ENCODE results near the gene CYTL1. TPM values are rescaled to one million over a fixed set of nuclear protein-coding genes. Genes with fewer than 3 reads are reported as not detected.
"Not testable (repeated sequence)": the region's sequence is repeated elsewhere in the genome, so short reads cannot be mapped to it uniquely, and the experiment has no call there.

Gene CYTL1
- not detected for total RNA-seq

GRCh38 chr4:5019274-5019673 is at the start of gene CYTL1:
Gene CYTL1 (minus strand): TSS chr4:5019458. CDS start chr4:5019445, 13 bp downstream.
- CTCF ChIA-PET = no interaction called here
- H3K4me3 Mint-ChIP-seq = no peak within 1 kb of the TSS
- H3K27me3 Mint-ChIP-seq (ENCODE audit: low read depth) = peaks cover 16% of the 10 kb centered on the region
- no peaks in the 10 kb centered on the region for H3K36me3 Mint-ChIP-seq (ENCODE audit: low read depth)
- no peak within 1 kb of the TSS for H3K27ac Mint-ChIP-seq
- DNase-seq = no peak
- H3K9me3 Mint-ChIP-seq = no peaks in the 10 kb centered on the region
- H3K4me1 Mint-ChIP-seq (ENCODE audit: low read depth) = no peaks in the 10 kb centered on the region
- intact Hi-C loops (cut with micrococcal nuclease) = no loop called here

GRCh38 chr4:5067908-5068307 is 48.6 kb upstream of the CYTL1 start:
- no peak for DNase-seq
- CTCF ChIA-PET = no interaction called here
- H3K4me3 Mint-ChIP-seq = no peak overlapping the region
- H3K36me3 Mint-ChIP-seq (ENCODE audit: low read depth) = no peaks in the 10 kb centered on the region
- H3K4me1 Mint-ChIP-seq (ENCODE audit: low read depth) = no peaks in the 10 kb centered on the region
- intact Hi-C loops (cut with micrococcal nuclease) = no loop called here
- H3K9me3 Mint-ChIP-seq = peaks cover 4% of the 10 kb centered on the region
- no peak overlapping the region for H3K27ac Mint-ChIP-seq
- H3K27me3 Mint-ChIP-seq (ENCODE audit: low read depth) = peaks cover 4% of the 10 kb centered on the region

DNA sequence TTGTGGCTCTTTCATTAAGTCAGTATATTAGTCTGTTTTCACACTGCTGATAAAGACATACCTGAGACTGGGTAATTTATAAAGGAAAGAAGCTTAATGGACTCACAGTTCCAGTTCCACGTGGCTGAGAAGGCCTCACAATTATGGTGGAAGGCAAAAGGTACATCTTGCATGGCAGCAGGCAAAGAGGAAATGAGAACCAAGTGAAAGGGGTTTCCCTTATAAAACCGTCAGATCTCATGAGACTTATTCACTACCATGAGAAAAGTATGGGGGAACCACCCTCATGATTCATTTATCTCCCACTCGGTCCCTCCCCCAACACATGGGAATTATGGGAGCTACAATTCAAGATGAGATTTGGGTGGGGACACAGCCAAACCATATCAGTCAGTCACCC is 47.7 kb upstream of the CYTL1 start:
- H3K27ac Mint-ChIP-seq; H3K9me3 Mint-ChIP-seq; H3K36me3 Mint-ChIP-seq (ENCODE audit: low read depth); H3K4me1 Mint-ChIP-seq (ENCODE audit: low read depth); H3K27me3 Mint-ChIP-seq (ENCODE audit: low read depth); H3K4me3 Mint-ChIP-seq; CTCF ChIA-PET; intact Hi-C loops (cut with micrococcal nuclease); DNase-seq: not testable (repeated sequence)

GRCh38 chr4:5066101-5066500 is 46.8 kb upstream of the CYTL1 start:
- no peak overlapping the region for H3K4me3 Mint-ChIP-seq
- no peak overlapping the region for H3K27ac Mint-ChIP-seq
- no peaks in the 10 kb centered on the region for H3K4me1 Mint-ChIP-seq (ENCODE audit: low read depth)
- CTCF ChIA-PET = no interaction called here
- H3K9me3 Mint-ChIP-seq = peaks cover 4% of the 10 kb centered on the region
- no peak for DNase-seq
- intact Hi-C loops (cut with micrococcal nuclease) = no loop called here
- H3K27me3 Mint-ChIP-seq (ENCODE audit: low read depth) = peaks cover 4% of the 10 kb centered on the region
- H3K36me3 Mint-ChIP-seq (ENCODE audit: low read depth) = no peaks in the 10 kb centered on the region

DNA sequence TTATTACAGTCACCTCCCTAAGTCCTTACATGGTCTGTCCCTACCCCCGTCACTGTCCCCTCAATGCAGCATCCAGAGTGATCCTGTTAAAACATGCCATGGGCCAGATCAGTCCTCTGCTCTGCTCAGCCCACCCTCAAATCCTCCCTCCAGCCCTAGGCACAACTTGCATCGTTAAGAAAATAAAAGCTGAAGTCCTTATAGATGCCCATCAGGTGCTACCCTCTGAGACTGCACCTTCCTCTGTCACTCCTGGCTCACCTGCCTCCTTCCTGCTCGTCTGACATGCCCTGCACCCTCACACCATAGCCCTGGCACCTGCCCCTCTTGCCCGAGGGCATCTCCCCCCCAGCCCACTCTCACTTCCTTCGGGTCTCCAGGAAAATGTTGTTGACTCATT is 36.2 kb upstream of the CYTL1 start:
- peaks cover 1% of the 10 kb centered on the region for H3K9me3 Mint-ChIP-seq
- H3K27me3 Mint-ChIP-seq (ENCODE audit: low read depth) = peaks cover 32% of the 10 kb centered on the region
- no peak for DNase-seq
- no peak overlapping the region for H3K27ac Mint-ChIP-seq
- H3K36me3 Mint-ChIP-seq (ENCODE audit: low read depth) = no peaks in the 10 kb centered on the region
- no peak overlapping the region for H3K4me3 Mint-ChIP-seq
- intact Hi-C loops (cut with micrococcal nuclease) = no loop called here
- CTCF ChIA-PET = no interaction called here
- H3K4me1 Mint-ChIP-seq (ENCODE audit: low read depth) = peaks cover 7% of the 10 kb centered on the region

DNA sequence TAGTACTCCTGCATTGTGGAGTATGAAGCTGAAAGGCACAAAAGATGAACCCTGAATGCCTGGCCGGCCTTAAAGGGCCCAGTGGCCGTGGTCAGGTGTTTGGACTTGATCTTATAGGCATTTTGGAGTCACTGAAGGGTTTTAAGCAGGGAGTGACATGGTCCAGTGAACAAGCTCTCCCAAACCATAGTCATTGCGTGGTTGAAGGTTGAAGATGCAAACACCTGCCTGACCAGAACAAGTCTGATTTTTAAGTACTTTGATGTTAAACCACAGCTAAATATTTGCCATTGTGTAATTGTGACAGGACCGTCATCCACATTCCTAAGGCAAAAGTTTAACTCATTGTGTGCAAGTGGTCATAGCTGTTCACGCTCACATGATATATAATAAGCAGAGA is 35.3 kb upstream of the CYTL1 start:
- CTCF ChIA-PET = interaction anchor here (0.6 kb wide), 1 partner anchor 94 kb away, joined by 4 read pairs; no protein-coding TSS in a partner anchor
- H3K4me3 Mint-ChIP-seq = no peak overlapping the region
- intact Hi-C loops (cut with micrococcal nuclease) = no loop called here
- H3K9me3 Mint-ChIP-seq = no peaks in the 10 kb centered on the region
- DNase-seq = no peak
- peaks cover 37% of the 10 kb centered on the region for H3K27me3 Mint-ChIP-seq (ENCODE audit: low read depth)
- peaks cover 8% of the 10 kb centered on the region for H3K4me1 Mint-ChIP-seq (ENCODE audit: low read depth)
- H3K27ac Mint-ChIP-seq = no peak overlapping the region
- no peaks in the 10 kb centered on the region for H3K36me3 Mint-ChIP-seq (ENCODE audit: low read depth)

- no peak overlapping the region for H3K27ac Mint-ChIP-seq
- H3K4me1 Mint-ChIP-seq (ENCODE audit: low read depth) = peaks cover 8% of the 10 kb centered on the region
- intact Hi-C loops (cut with micrococcal nuclease) = no loop called here
- H3K9me3 Mint-ChIP-seq = no peaks in the 10 kb centered on the region
- no peak overlapping the region for H3K4me3 Mint-ChIP-seq
- DNase-seq = no peak
- peaks cover 40% of the 10 kb centered on the region for H3K27me3 Mint-ChIP-seq (ENCODE audit: low read depth)
- no peaks in the 10 kb centered on the region for H3K36me3 Mint-ChIP-seq (ENCODE audit: low read depth)
- CTCF ChIA-PET = interaction anchor here (0.6 to 0.7 kb wide), 2 partner anchors 396 to 521 kb away, joined by 3 to 6 read pairs; no protein-coding TSS in a partner anchor
Observed at GRCh38 chr4:5052726-5053425, 33.6 kb upstream of the CYTL1 start.

DNA sequence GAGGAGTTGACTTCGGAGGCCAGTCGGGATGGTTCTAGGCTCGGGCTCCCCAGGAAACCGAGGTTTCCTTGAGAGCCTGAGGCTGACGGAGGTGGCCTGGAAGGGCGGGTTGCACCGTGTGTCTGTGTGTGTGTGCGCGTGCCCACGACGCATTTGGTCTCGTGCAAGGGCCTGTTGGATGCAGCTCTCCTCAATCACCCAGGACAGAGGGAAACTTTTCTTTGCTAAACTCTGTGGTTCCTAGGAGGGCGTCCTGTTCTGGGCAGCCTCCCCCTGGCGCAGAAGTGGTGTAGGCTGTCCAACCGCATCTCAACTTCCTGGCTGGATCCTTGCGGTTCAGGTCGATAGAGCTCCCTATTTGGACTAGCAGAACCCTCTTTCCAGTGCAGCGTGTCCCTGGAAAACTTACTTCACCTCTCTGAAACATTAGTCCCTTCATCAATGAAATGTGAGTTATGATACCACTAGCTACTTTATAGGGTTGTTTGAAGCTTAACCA is 33.0 kb upstream of the CYTL1 start:
- Mint-ChIP-seq H3K27ac (no peak overlapping the region), H3K4me3 (no peak overlapping the region), H3K27me3 (ENCODE audit: low read depth) (peaks cover 43% of the 10 kb centered on the region), H3K9me3 (no peaks in the 10 kb centered on the region), H3K4me1 (ENCODE audit: low read depth) (peaks cover 8% of the 10 kb centered on the region), H3K36me3 (ENCODE audit: low read depth) (no peaks in the 10 kb centered on the region)
- no peak for DNase-seq
- intact Hi-C loops (cut with micrococcal nuclease) = no loop called here
- CTCF ChIA-PET = interaction anchor here (0.6 kb wide), 1 partner anchor 522 kb away, joined by 3 read pairs; no protein-coding TSS in a partner anchor

- no peaks in the 10 kb centered on the region for H3K36me3 Mint-ChIP-seq (ENCODE audit: low read depth)
- peaks cover 46% of the 10 kb centered on the region for H3K27me3 Mint-ChIP-seq (ENCODE audit: low read depth)
- H3K4me3 Mint-ChIP-seq = peak within 1 kb of the TSS; percentile 55
- intact Hi-C loops (cut with micrococcal nuclease) = no loop called here
- DNase-seq = peak; percentile 36
- CTCF ChIA-PET = interaction anchor here (1.4 kb wide), 1 partner anchor 16 kb away, joined by 6 read pairs; no protein-coding TSS in a partner anchor
- H3K27ac Mint-ChIP-seq = no peak within 1 kb of the TSS
- H3K9me3 Mint-ChIP-seq = no peaks in the 10 kb centered on the region
- H3K4me1 Mint-ChIP-seq (ENCODE audit: low read depth) = peaks cover 8% of the 10 kb centered on the region
Observed at GRCh38 chr4:5051278-5052203, 32.3 kb upstream of the CYTL1 start, which contains the start of gene STK32B. Gene STK32B (plus strand): TSS chr4:5051480.

DNA sequence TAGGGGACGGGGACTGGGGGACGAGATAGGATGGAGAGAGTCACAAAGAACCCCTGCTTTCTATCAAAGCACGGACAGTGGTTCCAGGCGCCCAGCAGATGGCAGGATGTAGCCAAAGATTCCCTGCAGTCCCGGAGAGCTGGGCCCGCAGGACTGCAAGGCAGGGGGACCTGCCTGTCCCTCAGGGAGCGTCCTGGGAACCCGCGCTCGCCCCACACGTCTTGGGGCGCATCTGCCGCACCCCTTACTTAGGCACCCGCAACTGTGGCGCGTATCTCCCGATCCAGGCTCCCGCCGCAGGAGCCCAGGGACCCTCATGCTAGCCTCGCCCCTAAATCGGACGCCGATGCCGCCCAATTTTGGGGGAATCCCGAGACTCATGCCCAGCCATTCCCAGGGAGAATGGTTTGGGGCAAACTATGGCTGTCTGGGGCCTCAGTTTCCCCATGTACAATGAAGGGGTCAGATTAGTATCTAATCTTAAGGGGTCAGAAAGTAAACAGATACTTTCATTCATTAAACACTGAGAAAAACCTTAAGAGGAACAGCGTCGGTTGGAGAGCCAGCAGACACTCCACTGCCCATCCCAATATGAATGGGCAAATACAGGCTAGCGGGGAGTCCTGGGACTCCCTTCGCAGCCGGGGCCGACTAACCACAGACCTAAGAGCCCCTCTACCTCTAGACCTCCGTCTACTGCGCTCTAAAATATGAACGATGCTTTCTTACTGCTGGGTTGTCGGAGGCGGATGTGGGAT is 31.4 kb upstream of the CYTL1 start:
- Mint-ChIP-seq H3K27me3 (ENCODE audit: low read depth) (peaks cover 50% of the 10 kb centered on the region), H3K27ac (no peak overlapping the region)

GRCh38 chr4:5048721-5049120 is 29.5 kb upstream of the CYTL1 start:
- no peak for DNase-seq
- CTCF ChIA-PET = interaction anchor here (0.6 to 0.7 kb wide), 2 partner anchors 350 to 561 kb away, joined by 3 read pairs; no protein-coding TSS in a partner anchor
- Mint-ChIP-seq H3K4me1 (ENCODE audit: low read depth) (peaks cover 8% of the 10 kb centered on the region), H3K9me3 (no peaks in the 10 kb centered on the region), H3K36me3 (ENCODE audit: low read depth) (no peaks in the 10 kb centered on the region), H3K27ac (no peak overlapping the region), H3K27me3 (ENCODE audit: low read depth) (peaks cover 52% of the 10 kb centered on the region), H3K4me3 (no peak overlapping the region)
- intact Hi-C loops (cut with micrococcal nuclease) = no loop called here

More for the DNA sequence above, 31.4 kb upstream of the CYTL1 start:
- DNase-seq = peak; percentile 63
- CTCF ChIA-PET = interaction anchor here (1.4 kb wide), 1 partner anchor 15 kb away, joined by 6 read pairs; no protein-coding TSS in a partner anchor
- Mint-ChIP-seq H3K36me3 (ENCODE audit: low read depth) (no peaks in the 10 kb centered on the region), H3K4me3 (peak overlapping the region; percentile 55), H3K4me1 (ENCODE audit: low read depth) (peaks cover 8% of the 10 kb centered on the region), H3K9me3 (no peaks in the 10 kb centered on the region)
- intact Hi-C loops (cut with micrococcal nuclease) = loop anchor here (1.0 kb wide), 1 partner anchor 763 kb away; no protein-coding TSS in a partner anchor

- no peaks in the 10 kb centered on the region for H3K36me3 Mint-ChIP-seq (ENCODE audit: low read depth)
- no peaks in the 10 kb centered on the region for H3K4me1 Mint-ChIP-seq (ENCODE audit: low read depth)
- H3K27me3 Mint-ChIP-seq (ENCODE audit: low read depth) = peaks cover 29% of the 10 kb centered on the region
- intact Hi-C loops (cut with micrococcal nuclease) = no loop called here
- H3K27ac Mint-ChIP-seq = no peak overlapping the region
- CTCF ChIA-PET = no interaction called here
- no peak for DNase-seq
- H3K9me3 Mint-ChIP-seq = no peaks in the 10 kb centered on the region
- no peak overlapping the region for H3K4me3 Mint-ChIP-seq
Observed at GRCh38 chr4:5045097-5045496, 25.8 kb upstream of the CYTL1 start.
